ENCODE results near the gene TRIM6.

TRIM6 gene

GRCh38 chr11:5564259-5565019 lies 32.0 kb upstream of the TRIM6 start:
- TF ChIP-seq, protein P1, sequence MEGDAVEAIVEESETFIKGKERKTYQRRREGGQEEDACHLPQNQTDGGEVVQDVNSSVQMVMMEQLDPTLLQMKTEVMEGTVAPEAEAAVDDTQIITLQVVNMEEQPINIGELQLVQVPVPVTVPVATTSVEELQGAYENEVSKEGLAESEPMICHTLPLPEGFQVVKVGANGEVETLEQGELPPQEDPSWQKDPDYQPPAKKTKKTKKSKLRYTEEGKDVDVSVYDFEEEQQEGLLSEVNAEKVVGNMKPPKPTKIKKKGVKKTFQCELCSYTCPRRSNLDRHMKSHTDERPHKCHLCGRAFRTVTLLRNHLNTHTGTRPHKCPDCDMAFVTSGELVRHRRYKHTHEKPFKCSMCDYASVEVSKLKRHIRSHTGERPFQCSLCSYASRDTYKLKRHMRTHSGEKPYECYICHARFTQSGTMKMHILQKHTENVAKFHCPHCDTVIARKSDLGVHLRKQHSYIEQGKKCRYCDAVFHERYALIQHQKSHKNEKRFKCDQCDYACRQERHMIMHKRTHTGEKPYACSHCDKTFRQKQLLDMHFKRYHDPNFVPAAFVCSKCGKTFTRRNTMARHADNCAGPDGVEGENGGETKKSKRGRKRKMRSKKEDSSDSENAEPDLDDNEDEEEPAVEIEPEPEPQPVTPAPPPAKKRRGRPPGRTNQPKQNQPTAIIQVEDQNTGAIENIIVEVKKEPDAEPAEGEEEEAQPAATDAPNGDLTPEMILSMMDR (IDR thresholded peaks at IDR 0.05): no peak

- TF ChIP-seq, protein P1 (IDR thresholded peaks at IDR 0.05): no peak
Measured at GRCh38 chr11:5574654-5575053, 21.8 kb upstream of the TRIM6 start.

DNA sequence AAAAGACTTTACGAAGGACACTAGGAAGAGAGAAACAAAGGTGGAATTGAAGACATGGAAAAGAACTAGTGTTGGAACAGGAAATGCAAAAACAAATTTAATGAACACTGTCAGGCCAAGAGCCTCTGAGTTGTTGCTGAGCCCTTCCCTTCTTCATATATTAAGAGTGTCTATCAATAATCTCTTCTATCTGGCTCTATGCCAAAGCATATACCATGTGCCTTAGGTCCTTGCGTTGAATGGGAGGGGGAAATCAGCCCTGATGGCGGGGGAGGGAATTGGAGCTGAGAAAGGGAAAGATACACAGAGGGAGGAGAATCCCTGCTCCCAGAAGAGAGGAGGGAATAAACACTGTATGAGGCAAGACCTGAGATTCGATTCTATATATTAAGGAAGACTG lies 21.3 kb upstream of the TRIM6 start:
- TF ChIP-seq, protein P1 (IDR thresholded peaks at IDR 0.05): no peak

GRCh38 chr11:5577101-5577500 lies 19.3 kb upstream of the TRIM6 start:
- TF ChIP-seq, protein P1 (IDR thresholded peaks at IDR 0.05): no peak

GRCh38 chr11:5580577-5580976 lies 15.9 kb upstream of the TRIM6 start, which contains the start of gene OR52B6:
Gene OR52B6, plus strand, starts transcription at chr11:5580877. Its CDS starts 0 bp downstream, at chr11:5580877.
- TF ChIP-seq, protein P1 (IDR thresholded peaks at IDR 0.05): no peak

DNA sequence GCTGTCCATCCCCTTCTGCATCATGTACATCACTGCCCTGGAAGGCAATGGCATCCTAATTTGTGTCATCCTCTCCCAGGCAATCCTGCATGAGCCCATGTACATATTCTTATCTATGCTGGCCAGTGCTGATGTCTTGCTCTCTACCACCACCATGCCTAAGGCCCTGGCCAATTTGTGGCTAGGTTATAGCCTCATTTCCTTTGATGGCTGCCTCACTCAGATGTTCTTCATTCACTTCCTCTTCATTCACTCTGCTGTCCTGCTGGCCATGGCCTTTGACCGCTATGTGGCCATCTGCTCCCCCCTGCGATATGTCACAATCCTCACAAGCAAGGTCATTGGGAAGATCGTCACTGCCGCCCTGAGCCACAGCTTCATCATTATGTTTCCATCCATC lies 15.4 kb upstream of the TRIM6 start:
- TF ChIP-seq, protein P1 (IDR thresholded peaks at IDR 0.05): no peak

- TF ChIP-seq, protein P1 (IDR thresholded peaks at IDR 0.05): no peak
Measured at GRCh38 chr11:5591613-5592012, 4.8 kb upstream of the TRIM6 start.

Data from LNCAP (cell line).